ENCODE measurements around the gene ABHD18. TPM values are rescaled to one million over a fixed set of nuclear protein-coding genes. Genes with fewer than 3 reads are reported as not detected.

ABHD18 gene
- total RNA-seq, 1 experiment from 2014 or later, result 16.3 TPM

GRCh38 chr4:127993151-127993550 lies 27.9 kb downstream of the ABHD18 start:
- Histone ChIP-seq H3K27me3 (ENCODE audit: insufficient read depth, low read length) (no peaks in the 10 kb centered on the region), H3K18ac (ENCODE audit: insufficient read length, low read depth, low read length) (no peak overlapping the region), H2AFZ (ENCODE audit: low read length) (no peak overlapping the region), H3K9me3 (ENCODE audit: control insufficient read depth, low read depth, low read length) (no peaks in the 10 kb centered on the region), H3K27ac (ENCODE audit: insufficient read length, low read depth, low read length) (no peak overlapping the region), H2BK15ac (ENCODE audit: low read depth, low read length) (no peak overlapping the region), H3K23ac (ENCODE audit: insufficient read length, low read depth, low read length) (no peak overlapping the region), H3K56ac (ENCODE audit: insufficient read length, low read depth, low read length) (no peak overlapping the region), H2BK12ac (ENCODE audit: insufficient read length, low read depth, low read length) (no peak overlapping the region), H3K4ac (ENCODE audit: low read depth, low read length) (no peak overlapping the region), H4K91ac (ENCODE audit: insufficient read length, low read depth, low read length) (no peak overlapping the region), H4K20me1 (ENCODE audit: control insufficient read depth, insufficient read depth, insufficient read length) (no peaks in the 10 kb centered on the region), H3K14ac (ENCODE audit: insufficient read depth, low read length) (no peak overlapping the region), H2AK5ac (ENCODE audit: insufficient read length, low read length) (no peak overlapping the region), H4K5ac (ENCODE audit: insufficient read length, low read depth, low read length) (no peak overlapping the region), H3K9ac (ENCODE audit: extremely low read depth, insufficient read length, low read length) (no peak overlapping the region), H3K79me2 (ENCODE audit: insufficient read depth, low read length) (no peaks in the 10 kb centered on the region), H3K79me1 (ENCODE audit: insufficient read depth, low read depth, low read length, poor library complexity, severe bottlenecking) (no peaks in the 10 kb centered on the region), H3K4me1 (ENCODE audit: insufficient read depth, low read length) (no peaks in the 10 kb centered on the region), H3T11ph (ENCODE audit: low read length) (no peak overlapping the region), H2BK20ac (ENCODE audit: low read depth, low read length, poor library complexity, severe bottlenecking) (no peak overlapping the region), H2BK120ac (ENCODE audit: low read depth, low read length, poor library complexity, severe bottlenecking) (no peak overlapping the region), H2BK5ac (ENCODE audit: insufficient read length, low read length) (no peak overlapping the region), H4K8ac (replicated peaks; ENCODE audit: insufficient read length, low read depth, low read length) (no peak overlapping the region), H3K23me2 (ENCODE audit: insufficient read length, low read depth, low read length, poor library complexity, severe bottlenecking) (no peaks in the 10 kb centered on the region), H3K4me2 (ENCODE audit: insufficient read depth, insufficient read length, low read length) (no peak overlapping the region)
- no peak for TF ChIP-seq CTCF (conservative IDR thresholded peaks at IDR 0.05)
- Mint-ChIP-seq H3K4me1 (no peaks in the 10 kb centered on the region), H3K27me3 (ENCODE audit: low read depth) (no peaks in the 10 kb centered on the region), H3K27ac (no peak overlapping the region), H3K36me3 (ENCODE audit: insufficient read depth in 1 of 3, low read depth in 3 of 3) (peaks cover 22 to 49% (median 23%) of the 10 kb centered on the region in 3 experiments), H3K9me3 (peaks cover 4 to 9% of the 10 kb centered on the region in 2 experiments; a peak in 4 of 5 replicates), H3K4me3 (no peak overlapping the region)
- whole genome bisulfite sequencing (ENCODE audit: extremely low coverage, insufficient read length, low lambda C conversion rate), result no CpG with 5 or more reads among the region's 2 CpGs
- DNase-seq, result no peak
